Mucosa of gallbladder (tissue), 1 donor: ENCODE data around the gene DNAJC24. TPM values are rescaled to one million over a fixed set of nuclear protein-coding genes. Genes with fewer than 3 reads are reported as not detected.

Source experiments
- total RNA-seq: library from RNA; stranded (reverse); gene quantifications from one replicate; pipeline ENCODE4 v1.2.1, GENCODE V29; 2021
- donor health status: DM: no; HTN: no; CAD: no.

The DNAJC24 gene
- total RNA-seq, 1 donor from 2014 or later = 11.8 TPM

Other genes with a start within 250 kb of the DNAJC24 start
- 8.1 TPM for gene DCDC1, start 121 bp upstream of the DNAJC24 start, total RNA-seq
- 18.8 TPM for gene IMMP1L, start 139.8 kb downstream of the DNAJC24 start, total RNA-seq
- 14.4 TPM for gene ELP4, start 139.9 kb downstream of the DNAJC24 start, total RNA-seq